Neural cell (in vitro differentiated cells): ENCODE data around the gene TCF4.

Experiments
- CTCF ChIP-seq: fragments of 450-650 bp; IDR thresholded peaks from 2 replicates; pipeline ENCODE4 v1.5.1; 2014; ENCODE audit warnings: antibody characterized with exemption, mild to moderate bottlenecking, moderate library complexity; ENCODE audit not compliant: poor library complexity, severe bottlenecking
- EZH2 ChIP-seq: fragments of 200-600, 300-800 bp; shearing (Covaris generic), sonication (generic); IDR thresholded peaks from 2 replicates; pipeline ENCODE4 v1.6.1; 2014; ENCODE audit warnings: antibody characterized with exemption, low read length, borderline replicate concordance, mild to moderate bottlenecking; ENCODE audit not compliant: insufficient read depth, poor library complexity, severe bottlenecking
- POLR2AphosphoS5 ChIP-seq: IDR thresholded peaks from 2 replicates; pipeline ENCODE4 v1.6.1; 2012
- TAF1 ChIP-seq: IDR thresholded peaks from 2 replicates; pipeline ENCODE4 v1.6.1; 2012; ENCODE audit warnings: low read depth

DNA sequence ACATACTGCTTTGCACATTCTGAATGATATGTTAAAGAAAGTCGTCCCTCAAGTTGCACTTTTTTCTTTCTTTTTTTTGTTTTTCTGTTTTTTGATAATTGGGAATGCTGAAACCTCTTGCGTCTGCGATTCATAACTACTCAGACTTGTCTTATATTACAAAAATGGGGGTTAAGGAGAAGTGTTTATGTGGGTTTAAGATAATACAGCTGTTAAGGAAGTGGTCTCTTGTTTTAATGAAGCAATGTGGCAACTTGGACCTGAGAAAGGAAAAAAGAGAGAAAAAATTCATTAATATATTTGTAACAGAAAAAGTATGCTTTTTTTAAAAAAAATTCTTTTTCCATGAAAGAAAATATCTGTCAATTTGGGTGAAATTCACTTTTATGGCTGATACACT, 360.2 kb downstream of the TCF4 start:
- TF ChIP-seq CTCF: no peak
- no peak for TF ChIP-seq EZH2
- no peak for TF ChIP-seq TAF1
- TF ChIP-seq POLR2AphosphoS5: no peak
